Natural killer cell (primary cell): ENCODE results near the gene RRH. TPM values are rescaled to one million over a fixed set of nuclear protein-coding genes. Genes with fewer than 3 reads are reported as not detected.
"Not testable (repeated sequence)": the region's sequence is repeated elsewhere in the genome, so short reads cannot be mapped to it uniquely, and the experiment has no call there.

Experiments
- ATAC-seq, 3 donors: fragments of 150-1000 bp in 2 of 3; fragments of 200-7000 bp in 1 of 3; cut with Tn5 transposase; 1 replicate in 1 of 3; 2 replicates in 2 of 3; pipeline ENCODE4 v1.10.0; 2021; ENCODE audit warnings: mild to moderate bottlenecking in 2 of 3, moderate library complexity in 2 of 3
- DNase-seq, 2 donors: peaks; one replicate each; pipeline versions ENCODE4 v3.0.0 to v3.0.0-alpha.2; 2013 to 2021; ENCODE audit warnings: mixed read lengths in 1 of 2
- H3K27ac ChIP-seq: one replicate; pipeline ENCODE4 v1.5.1; 2013; ENCODE audit warnings: mild to moderate bottlenecking, low read length
- H3K27me3 ChIP-seq: one replicate; pipeline ENCODE4 v1.6.1; 2013; ENCODE audit warnings: low read length; ENCODE audit not compliant: control insufficient read depth, insufficient read depth
- H3K36me3 ChIP-seq: one replicate; pipeline ENCODE4 v1.6.1; 2013; ENCODE audit warnings: low read length; ENCODE audit not compliant: control insufficient read depth, insufficient read depth
- H3K4me1 ChIP-seq: one replicate; pipeline ENCODE4 v1.6.1; 2013; ENCODE audit warnings: low read length; ENCODE audit not compliant: control insufficient read depth, insufficient read depth
- H3K4me3 ChIP-seq: one replicate; pipeline ENCODE4 v1.5.1; 2013; ENCODE audit warnings: low read length
- H3K9me3 ChIP-seq: one replicate; pipeline ENCODE4 v1.6.1; 2013; ENCODE audit warnings: low read length; ENCODE audit not compliant: control insufficient read depth, insufficient read depth
- H3K27ac Mint-ChIP-seq, 2 donors: one replicate each; pipeline ENCODE4 v1.8.0; 2022; ENCODE audit warnings: mild to moderate bottlenecking in 2 of 2, mixed read lengths in 2 of 2, moderate library complexity in 1 of 2
- H3K27me3 Mint-ChIP-seq, 2 donors: one replicate each; pipeline ENCODE4 v1.8.0; 2022; ENCODE audit warnings: low read depth in 2 of 2, mixed read lengths in 2 of 2
- H3K36me3 Mint-ChIP-seq: one replicate; pipeline ENCODE4 v1.8.0; 2022; ENCODE audit warnings: mixed read lengths
- H3K4me1 Mint-ChIP-seq, 2 donors: one replicate each; pipeline ENCODE4 v1.8.0; 2022; ENCODE audit warnings: mixed read lengths in 2 of 2
- H3K4me3 Mint-ChIP-seq: one replicate; pipeline ENCODE4 v1.8.0; 2022; ENCODE audit warnings: mild to moderate bottlenecking, moderate library complexity, mixed read lengths
- H3K9me3 Mint-ChIP-seq, 2 donors: one replicate each; pipeline ENCODE4 v1.8.0; 2022; ENCODE audit warnings: mixed read lengths in 2 of 2
- WGBS: methylation state at CpG from one replicate; pipeline ENCODE4 v1.1.7; 2013; ENCODE audit warnings: missing lambda C conversion rate; ENCODE audit not compliant: insufficient coverage; 5-methylcytosine and 5-hydroxymethylcytosine counted together
- intact Hi-C: fragments of 100-400 bp; cut with micrococcal nuclease; formaldehyde crosslinking; loops from one replicate; pipeline ENCODE4 v1.14.2; 2022
- total RNA-seq, 4 donors: library from RNA; stranded (reverse); fragments of 120-200 nt in 1 of 4; gene quantifications; one replicate each; pipeline versions ENCODE4 v1.2.3 to v1.2.4, GENCODE V29; 2013 to 2022
- TF ChIP-seq, protein P1 (sequence below): fragments of 200-600 bp; IDR thresholded peaks from one replicate; pipeline ENCODE4 v1.8.0; 2022; ENCODE audit warnings: antibody characterized with exemption

The RRH gene
- total RNA-seq, 3 donors from 2014 or later (not counting 1 experiment from before 2014, with no cell fraction given) = 0.24 TPM; not detected in 2

DNA sequence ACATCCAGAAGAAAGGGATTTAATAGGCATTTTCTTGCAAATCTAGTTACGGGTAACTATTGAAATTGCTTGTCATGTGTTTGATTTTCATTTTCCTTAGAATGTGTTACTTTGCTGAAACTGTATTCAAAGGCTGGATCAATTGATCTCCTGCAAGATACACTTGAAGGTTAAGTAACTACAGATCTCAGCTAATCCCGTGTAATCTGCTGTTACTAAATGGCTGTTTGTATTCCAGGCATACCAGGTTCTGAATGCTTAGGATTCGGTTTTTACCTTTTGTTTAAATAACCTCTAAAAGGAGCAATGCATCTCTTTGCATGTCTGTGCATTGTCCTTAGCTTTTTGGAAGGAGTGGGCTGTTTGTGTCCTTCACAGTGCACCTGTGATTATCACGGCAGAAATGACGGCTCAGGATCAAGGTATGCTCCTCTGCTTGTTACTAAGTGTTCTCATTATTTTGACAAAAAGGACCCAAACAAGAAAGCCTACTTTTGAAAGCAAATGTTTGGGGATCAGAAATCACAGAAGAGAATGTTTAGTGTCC, 20.2 kb downstream of the RRH start, which contains the start of gene LRIT3:
TSS of gene LRIT3 (plus strand) at position 212 of the 547 bp plus-strand sequence. CDS start at position 307, 95 bp downstream.
- H3K36me3 ChIP-seq = no peaks in the 10 kb centered on the region
- H3K27me3 ChIP-seq = no peaks in the 10 kb centered on the region
- H3K27ac ChIP-seq = no peak within 1 kb of the TSS
- Mint-ChIP-seq H3K9me3 (no peaks in the 10 kb centered on the region), H3K27me3 (peaks cover 4 to 11% of the 10 kb centered on the region in 2 donors), H3K4me1 (no peaks in the 10 kb centered on the region), H3K4me3 (no peak within 1 kb of the TSS), H3K27ac (no peak within 1 kb of the TSS), H3K36me3 (no peaks in the 10 kb centered on the region)
- no peaks in the 10 kb centered on the region for H3K9me3 ChIP-seq
- 98% methylated on average over 5 of the region's 5 CpGs for WGBS
- no peak for ATAC-seq
- no peak for DNase-seq
- intact Hi-C loops = no loop called here
- TF ChIP-seq, protein P1, sequence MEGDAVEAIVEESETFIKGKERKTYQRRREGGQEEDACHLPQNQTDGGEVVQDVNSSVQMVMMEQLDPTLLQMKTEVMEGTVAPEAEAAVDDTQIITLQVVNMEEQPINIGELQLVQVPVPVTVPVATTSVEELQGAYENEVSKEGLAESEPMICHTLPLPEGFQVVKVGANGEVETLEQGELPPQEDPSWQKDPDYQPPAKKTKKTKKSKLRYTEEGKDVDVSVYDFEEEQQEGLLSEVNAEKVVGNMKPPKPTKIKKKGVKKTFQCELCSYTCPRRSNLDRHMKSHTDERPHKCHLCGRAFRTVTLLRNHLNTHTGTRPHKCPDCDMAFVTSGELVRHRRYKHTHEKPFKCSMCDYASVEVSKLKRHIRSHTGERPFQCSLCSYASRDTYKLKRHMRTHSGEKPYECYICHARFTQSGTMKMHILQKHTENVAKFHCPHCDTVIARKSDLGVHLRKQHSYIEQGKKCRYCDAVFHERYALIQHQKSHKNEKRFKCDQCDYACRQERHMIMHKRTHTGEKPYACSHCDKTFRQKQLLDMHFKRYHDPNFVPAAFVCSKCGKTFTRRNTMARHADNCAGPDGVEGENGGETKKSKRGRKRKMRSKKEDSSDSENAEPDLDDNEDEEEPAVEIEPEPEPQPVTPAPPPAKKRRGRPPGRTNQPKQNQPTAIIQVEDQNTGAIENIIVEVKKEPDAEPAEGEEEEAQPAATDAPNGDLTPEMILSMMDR = no peak
- no peaks in the 10 kb centered on the region for H3K4me1 ChIP-seq
- H3K4me3 ChIP-seq = no peak within 1 kb of the TSS

- Histone ChIP-seq H3K4me3 (no peak overlapping the region), H3K36me3 (no peaks in the 10 kb centered on the region), H3K9me3 (no peaks in the 10 kb centered on the region), H3K4me1 (no peaks in the 10 kb centered on the region), H3K27me3 (no peaks in the 10 kb centered on the region), H3K27ac (no peak overlapping the region)
- Mint-ChIP-seq H3K9me3 (no peaks in the 10 kb centered on the region), H3K27me3 (peaks cover 7 to 11% of the 10 kb centered on the region in 2 donors), H3K27ac (no peak overlapping the region), H3K36me3 (no peaks in the 10 kb centered on the region), H3K4me1 (no peaks in the 10 kb centered on the region), H3K4me3 (no peak overlapping the region)
- ATAC-seq = no peak
- intact Hi-C loops = no loop called here
- TF ChIP-seq, protein P1 = no peak
- no peak for DNase-seq
- 82% methylated on average over 2 of the region's 2 CpGs for WGBS
Observed at GRCh38 chr4:109848501-109848900, 20.7 kb downstream of the RRH start.

GRCh38 chr4:109850601-109851000, 22.8 kb downstream of the RRH start:
- H3K9me3 Mint-ChIP-seq = no peaks in the 10 kb centered on the region
- H3K27ac Mint-ChIP-seq = no peak overlapping the region
- DNase-seq (no peak), ATAC-seq (no peak)
- H3K4me1 Mint-ChIP-seq = no peaks in the 10 kb centered on the region
- TF ChIP-seq, protein P1 = no peak
- no peaks in the 10 kb centered on the region for H3K4me1 ChIP-seq
- H3K36me3 Mint-ChIP-seq = no peaks in the 10 kb centered on the region
- intact Hi-C loops = no loop called here
- no peaks in the 10 kb centered on the region for H3K27me3 ChIP-seq
- H3K27ac ChIP-seq = no peak overlapping the region
- H3K4me3 ChIP-seq = no peak overlapping the region
- peaks cover 10 to 11% of the 10 kb centered on the region in 2 donors for H3K27me3 Mint-ChIP-seq
- H3K9me3 ChIP-seq = no peaks in the 10 kb centered on the region
- H3K36me3 ChIP-seq = no peaks in the 10 kb centered on the region
- no peak overlapping the region for H3K4me3 Mint-ChIP-seq
- WGBS = 70% methylated on average over 4 of the region's 5 CpGs

GRCh38 chr4:109859426-109860300, 31.9 kb downstream of the RRH start:
- H3K27me3 ChIP-seq, H3K27me3 Mint-ChIP-seq, H3K9me3 ChIP-seq, H3K4me1 Mint-ChIP-seq, H3K4me3 Mint-ChIP-seq, H3K9me3 Mint-ChIP-seq, ATAC-seq, intact Hi-C loops, H3K27ac ChIP-seq, DNase-seq, H3K36me3 ChIP-seq, H3K4me3 ChIP-seq, H3K27ac Mint-ChIP-seq, H3K36me3 Mint-ChIP-seq, H3K4me1 ChIP-seq: not testable (repeated sequence)
- 94% methylated on average over 4 of the region's 4 CpGs for WGBS
